Measurements from ENCODE around the gene IP6K2.
"Not testable (repeated sequence)": the region's sequence is repeated elsewhere in the genome, so short reads cannot be mapped to it uniquely, and the experiment has no call there.

The IP6K2 gene

GRCh38 chr3:48716982-48717746 lies at the start of gene IP6K2:
TSS of gene IP6K2 (minus strand) at chr3:48717221. CDS start at chr3:48695291, 21,930 bp downstream.
- peak; percentile 98 for DNase-seq (ENCODE audit: low spot score)

GRCh38 chr3:48765376-48765775 lies 48.4 kb upstream of the IP6K2 start:
- DNase-seq (ENCODE audit: low spot score), result peak; percentile 44

- DNase-seq (ENCODE audit: low spot score), result no peak
Measured at GRCh38 chr3:48762816-48763215, 45.8 kb upstream of the IP6K2 start.

GRCh38 chr3:48759991-48760540 lies 43.0 kb upstream of the IP6K2 start:
- DNase-seq (ENCODE audit: low spot score), result not testable (repeated sequence)

GRCh38 chr3:48759531-48759930 lies 42.5 kb upstream of the IP6K2 start:
- DNase-seq (ENCODE audit: low spot score), result not testable (repeated sequence)

GRCh38 chr3:48759071-48759470 lies 42.0 kb upstream of the IP6K2 start:
- DNase-seq (ENCODE audit: low spot score), result no peak

- DNase-seq (ENCODE audit: low spot score), result no peak
Measured at GRCh38 chr3:48756640-48757039, 39.6 kb upstream of the IP6K2 start.

- DNase-seq (ENCODE audit: low spot score), result no peak
Measured at GRCh38 chr3:48750856-48751255, 33.8 kb upstream of the IP6K2 start.

GRCh38 chr3:48748754-48749153 lies 31.7 kb upstream of the IP6K2 start:
- DNase-seq (ENCODE audit: low spot score), result no peak

GRCh38 chr3:48747706-48748105 lies 30.7 kb upstream of the IP6K2 start:
- no peak for DNase-seq (ENCODE audit: low spot score)

GRCh38 chr3:48747015-48747615 lies 30.1 kb upstream of the IP6K2 start:
- peak; percentile 64 for DNase-seq (ENCODE audit: low spot score)

GRCh38 chr3:48743773-48744172 lies 26.8 kb upstream of the IP6K2 start:
- DNase-seq (ENCODE audit: low spot score), result no peak

GRCh38 chr3:48741226-48741625 lies 24.2 kb upstream of the IP6K2 start:
- not testable (repeated sequence) for DNase-seq (ENCODE audit: low spot score)

GRCh38 chr3:48739955-48740823 lies 23.2 kb upstream of the IP6K2 start:
- peak; percentile 72 for DNase-seq (ENCODE audit: low spot score)

GRCh38 chr3:48739617-48739954 lies 22.6 kb upstream of the IP6K2 start:
- DNase-seq (ENCODE audit: low spot score), result no peak

GRCh38 chr3:48738926-48739616 lies 22.1 kb upstream of the IP6K2 start:
- no peak for DNase-seq (ENCODE audit: low spot score)

- no peak for DNase-seq (ENCODE audit: low spot score)
Measured at GRCh38 chr3:48738144-48738536, 21.1 kb upstream of the IP6K2 start.

GRCh38 chr3:48735075-48735767 lies 18.2 kb upstream of the IP6K2 start:
- DNase-seq (ENCODE audit: low spot score), result not testable (repeated sequence)

- DNase-seq (ENCODE audit: low spot score), result not testable (repeated sequence)
Measured at GRCh38 chr3:48734541-48734940, 17.5 kb upstream of the IP6K2 start.

- DNase-seq (ENCODE audit: low spot score), result not testable (repeated sequence)
Measured at GRCh38 chr3:48733752-48734518, 16.9 kb upstream of the IP6K2 start.
